RWPE2 (cell line): ENCODE data around the gene MINDY3.

Experiments
- ATAC-seq: fragments of 200-7000 bp; cut with Tn5 transposase; 3 replicates; pipeline ENCODE4 v1.9.1; 2021; ENCODE audit warnings: low read depth
- DNase-seq: peaks from one replicate; pipeline ENCODE4 v3.0.0-alpha.2; 2020; ENCODE audit warnings: low spot score
- H3K27ac ChIP-seq: fragments of 450-650 bp; 2 replicates; pipeline ENCODE4 v1.5.1; 2017; ENCODE audit warnings: mild to moderate bottlenecking; ENCODE audit not compliant: poor library complexity, severe bottlenecking
- H3K27me3 ChIP-seq: fragments of 250-450 bp; sonication (Bioruptor Pico); 2 replicates; pipeline ENCODE4 v1.5.1; 2021; ENCODE audit warnings: mild to moderate bottlenecking, moderate library complexity; ENCODE audit not compliant: insufficient read depth, poor library complexity, severe bottlenecking
- H3K36me3 ChIP-seq: fragments of 250-450 bp; sonication (Bioruptor Pico); 2 replicates; pipeline ENCODE4 v1.5.1; 2020; ENCODE audit warnings: low read depth, mild to moderate bottlenecking, moderate library complexity
- H3K4me1 ChIP-seq: fragments of 250-450 bp; sonication (Bioruptor Pico); 2 replicates; pipeline ENCODE4 v1.5.1; 2021; ENCODE audit warnings: mild to moderate bottlenecking, moderate library complexity; ENCODE audit not compliant: insufficient read depth, poor library complexity, severe bottlenecking
- H3K4me3 ChIP-seq: fragments of 250-450 bp; sonication (Bioruptor Pico); 2 replicates; pipeline ENCODE4 v1.5.1; 2021; ENCODE audit warnings: mild to moderate bottlenecking, moderate library complexity; ENCODE audit not compliant: severe bottlenecking
- H3K9me3 ChIP-seq: fragments of 250-450 bp; sonication (Bioruptor Pico); 2 replicates; pipeline ENCODE4 v1.5.1; 2021; ENCODE audit warnings: mild to moderate bottlenecking, moderate library complexity; ENCODE audit not compliant: severe bottlenecking
- TF ChIP-seq, protein P1 (sequence below): fragments of 450-650 bp; IDR thresholded peaks from one replicate; pipeline ENCODE4 v1.5.1; 2017; ENCODE audit warnings: mild to moderate bottlenecking, moderate library complexity; ENCODE audit not compliant: poor library complexity, severe bottlenecking

MINDY3 gene

GRCh38 chr10:15841696-15842095 is 18.6 kb downstream of the MINDY3 start:
- TF ChIP-seq, protein P1, sequence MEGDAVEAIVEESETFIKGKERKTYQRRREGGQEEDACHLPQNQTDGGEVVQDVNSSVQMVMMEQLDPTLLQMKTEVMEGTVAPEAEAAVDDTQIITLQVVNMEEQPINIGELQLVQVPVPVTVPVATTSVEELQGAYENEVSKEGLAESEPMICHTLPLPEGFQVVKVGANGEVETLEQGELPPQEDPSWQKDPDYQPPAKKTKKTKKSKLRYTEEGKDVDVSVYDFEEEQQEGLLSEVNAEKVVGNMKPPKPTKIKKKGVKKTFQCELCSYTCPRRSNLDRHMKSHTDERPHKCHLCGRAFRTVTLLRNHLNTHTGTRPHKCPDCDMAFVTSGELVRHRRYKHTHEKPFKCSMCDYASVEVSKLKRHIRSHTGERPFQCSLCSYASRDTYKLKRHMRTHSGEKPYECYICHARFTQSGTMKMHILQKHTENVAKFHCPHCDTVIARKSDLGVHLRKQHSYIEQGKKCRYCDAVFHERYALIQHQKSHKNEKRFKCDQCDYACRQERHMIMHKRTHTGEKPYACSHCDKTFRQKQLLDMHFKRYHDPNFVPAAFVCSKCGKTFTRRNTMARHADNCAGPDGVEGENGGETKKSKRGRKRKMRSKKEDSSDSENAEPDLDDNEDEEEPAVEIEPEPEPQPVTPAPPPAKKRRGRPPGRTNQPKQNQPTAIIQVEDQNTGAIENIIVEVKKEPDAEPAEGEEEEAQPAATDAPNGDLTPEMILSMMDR, result no peak
- ATAC-seq (no peak), DNase-seq (no peak)
- no peak overlapping the region for H3K27ac ChIP-seq
- H3K36me3 ChIP-seq, result peaks cover 29% of the 10 kb centered on the region
- H3K4me3 ChIP-seq, result no peak overlapping the region
- no peaks in the 10 kb centered on the region for H3K27me3 ChIP-seq
- peaks cover 6% of the 10 kb centered on the region for H3K4me1 ChIP-seq
- H3K9me3 ChIP-seq, result no peaks in the 10 kb centered on the region

DNA sequence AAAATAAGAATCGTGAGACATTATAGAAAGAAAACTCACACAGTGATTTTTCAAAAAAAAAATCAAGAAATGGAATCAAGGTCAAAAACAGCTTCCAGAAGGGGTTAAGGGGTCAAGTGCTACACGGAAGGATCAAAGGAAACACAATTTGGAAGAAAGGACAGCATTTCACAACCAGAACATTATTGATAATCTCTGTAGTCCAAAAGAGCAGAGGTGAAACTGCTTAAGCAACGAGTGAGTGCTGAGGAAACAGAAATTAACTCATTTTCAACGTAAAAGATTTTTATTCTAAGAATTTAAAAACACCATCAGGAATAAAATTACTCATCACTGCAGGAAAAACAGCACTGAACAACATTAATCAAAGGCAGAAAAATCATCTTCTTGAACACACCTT is 23.5 kb downstream of the MINDY3 start:
- ATAC-seq, result no peak
- DNase-seq, result no peak

GRCh38 chr10:15829495-15829894 is 30.8 kb downstream of the MINDY3 start:
- no peak for DNase-seq
- H3K4me1 ChIP-seq, result no peaks in the 10 kb centered on the region
- no peaks in the 10 kb centered on the region for H3K9me3 ChIP-seq
- no peak overlapping the region for H3K27ac ChIP-seq
- no peaks in the 10 kb centered on the region for H3K27me3 ChIP-seq
- H3K36me3 ChIP-seq, result peaks cover 30% of the 10 kb centered on the region
- no peak for ATAC-seq
- H3K4me3 ChIP-seq, result no peak overlapping the region
- TF ChIP-seq, protein P1, result no peak

More for the DNA sequence above, 23.5 kb downstream of the MINDY3 start:
- H3K4me3 ChIP-seq, result no peak overlapping the region
- no peaks in the 10 kb centered on the region for H3K9me3 ChIP-seq
- TF ChIP-seq, protein P1, result no peak
- H3K4me1 ChIP-seq, result no peaks in the 10 kb centered on the region
- no peaks in the 10 kb centered on the region for H3K27me3 ChIP-seq
- peaks cover 41% of the 10 kb centered on the region for H3K36me3 ChIP-seq
- no peak overlapping the region for H3K27ac ChIP-seq

DNA sequence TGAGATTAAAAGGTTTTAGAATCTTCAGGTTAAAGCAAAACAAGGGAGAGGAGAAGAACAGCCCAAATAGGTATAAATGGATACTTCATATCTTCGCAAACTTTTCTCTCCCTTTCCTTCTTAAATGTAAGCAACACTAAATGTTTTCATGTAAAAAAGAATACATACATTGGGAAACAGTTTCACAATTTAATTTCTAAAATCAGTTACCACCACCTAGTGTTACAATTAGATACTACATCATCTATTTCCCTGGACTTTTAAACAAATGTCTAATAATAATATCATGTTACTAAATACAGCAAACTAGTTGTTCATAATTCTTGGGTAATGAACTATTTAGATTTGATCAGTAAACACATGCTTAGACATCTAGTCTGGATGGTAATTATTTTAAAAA is 35.8 kb downstream of the MINDY3 start:
- peaks cover 32% of the 10 kb centered on the region for H3K36me3 ChIP-seq
- DNase-seq, result no peak
- no peak for ATAC-seq
- H3K4me1 ChIP-seq, result no peaks in the 10 kb centered on the region
- no peak overlapping the region for H3K4me3 ChIP-seq
- no peak overlapping the region for H3K27ac ChIP-seq
- H3K27me3 ChIP-seq, result no peaks in the 10 kb centered on the region
- TF ChIP-seq, protein P1, result peak; percentile 62
- no peaks in the 10 kb centered on the region for H3K9me3 ChIP-seq

GRCh38 chr10:15822131-15822530 is 38.2 kb downstream of the MINDY3 start:
- no peak for DNase-seq
- no peak overlapping the region for H3K27ac ChIP-seq
- H3K9me3 ChIP-seq, result no peaks in the 10 kb centered on the region
- no peaks in the 10 kb centered on the region for H3K27me3 ChIP-seq
- no peak overlapping the region for H3K4me3 ChIP-seq
- no peak for ATAC-seq
- H3K36me3 ChIP-seq, result peaks cover 29% of the 10 kb centered on the region
- TF ChIP-seq, protein P1, result no peak
- H3K4me1 ChIP-seq, result no peaks in the 10 kb centered on the region
